ENCODE data around the gene APC. TPM values are rescaled to one million over a fixed set of nuclear protein-coding genes. Genes with fewer than 3 reads are reported as not detected.

The APC gene
- 10 to 100 TPM; 22.9 to 26.2 TPM for total RNA-seq

- DNase-seq (peak; percentile 92), ATAC-seq (peak; percentile 99)
- H3K27me3 Mint-ChIP-seq, result no peaks in the 10 kb centered on the region
- H3K27ac Mint-ChIP-seq, result peak within 1 kb of the TSS; percentile 79
- no peaks in the 10 kb centered on the region for H3K9me3 Mint-ChIP-seq (ENCODE audit: low read depth)
- CTCF ChIA-PET, result interaction anchor here (0.9 to 2.1 kb wide), 3 partner anchors 13 to 29 kb away, joined by 3 to 11 read pairs (median 5); no protein-coding TSS in a partner anchor
- no peaks in the 10 kb centered on the region for H3K36me3 Mint-ChIP-seq
- H3K4me3 Mint-ChIP-seq, result peak within 1 kb of the TSS; percentile 90
- peaks cover 17% of the 10 kb centered on the region for H3K4me1 Mint-ChIP-seq
These were observed at the start of gene APC for GRCh38 chr5:112737463-112738190. Gene APC (plus strand): TSS chr5:112737885. CDS start chr5:112754891, 17,006 bp downstream.

DNA sequence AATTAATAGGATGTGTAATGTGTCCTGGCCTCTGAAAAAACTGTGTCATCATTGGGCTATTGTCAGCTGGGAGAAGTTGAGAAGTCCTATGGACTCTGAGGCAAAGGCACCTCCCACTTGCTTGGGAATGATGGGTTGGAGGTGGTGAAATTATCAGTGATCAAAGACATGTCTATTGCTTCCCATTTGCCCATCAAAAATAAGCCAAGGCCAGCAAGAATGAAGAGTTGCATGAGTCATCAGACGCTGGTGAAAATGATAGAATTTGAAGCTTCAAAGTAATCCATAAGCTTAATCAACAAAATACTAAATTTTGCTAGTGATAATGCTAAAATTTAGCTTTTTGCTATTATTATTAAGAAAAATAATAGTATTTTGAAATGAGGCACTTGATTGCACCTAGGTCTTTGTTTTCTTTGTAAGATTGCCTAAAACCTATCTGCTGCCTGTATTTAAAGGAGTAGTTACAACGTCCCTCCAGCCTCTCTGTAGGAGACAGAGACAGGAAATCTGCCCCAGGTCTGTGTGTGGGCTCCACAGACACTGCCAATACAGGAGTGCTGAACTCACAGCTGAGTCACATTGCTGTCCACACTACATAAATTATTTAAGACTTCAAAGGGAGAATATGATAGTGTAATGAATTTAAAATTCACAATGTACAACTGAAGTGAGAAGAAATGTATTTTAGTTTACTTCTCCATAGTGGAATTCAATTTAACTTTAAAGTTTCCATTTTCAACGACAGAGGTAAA lies 48.4 kb upstream of the APC start:
- Mint-ChIP-seq H3K9me3 (ENCODE audit: low read depth) (no peaks in the 10 kb centered on the region), H3K27ac (no peak overlapping the region)
- CTCF ChIA-PET, result interaction anchor here (1.2 to 2.6 kb wide), 2 partner anchors 9 to 68 kb away, joined by 3 to 16 read pairs; no protein-coding TSS in a partner anchor

GRCh38 chr5:112690605-112691338 lies 46.9 kb upstream of the APC start:
- H3K9me3 Mint-ChIP-seq (ENCODE audit: low read depth), result no peaks in the 10 kb centered on the region
- H3K4me3 Mint-ChIP-seq, result no peak overlapping the region
- peaks cover 5% of the 10 kb centered on the region for H3K4me1 Mint-ChIP-seq
- CTCF ChIA-PET, result interaction anchor here (1.0 to 2.6 kb wide), 8 partner anchors 10 to 305 kb away, joined by 3 to 27 read pairs (median 6); no protein-coding TSS in a partner anchor
- no peak overlapping the region for H3K27ac Mint-ChIP-seq
- DNase-seq (no peak), ATAC-seq (no peak)
- no peaks in the 10 kb centered on the region for H3K36me3 Mint-ChIP-seq
- H3K27me3 Mint-ChIP-seq, result peaks cover 27% of the 10 kb centered on the region

More for the DNA sequence above, 48.4 kb upstream of the APC start:
- peaks cover 25% of the 10 kb centered on the region for H3K27me3 Mint-ChIP-seq
- H3K36me3 Mint-ChIP-seq, result no peaks in the 10 kb centered on the region
- DNase-seq (no peak), ATAC-seq (no peak)
- no peaks in the 10 kb centered on the region for H3K4me1 Mint-ChIP-seq
- H3K4me3 Mint-ChIP-seq, result no peak overlapping the region

- Mint-ChIP-seq H3K27me3 (peaks cover 31% of the 10 kb centered on the region), H3K9me3 (ENCODE audit: low read depth) (no peaks in the 10 kb centered on the region), H3K36me3 (no peaks in the 10 kb centered on the region), H3K27ac (no peak overlapping the region), H3K4me1 (peaks cover 5% of the 10 kb centered on the region), H3K4me3 (no peak overlapping the region)
- CTCF ChIA-PET, result interaction anchor here (1.0 to 2.2 kb wide), 10 partner anchors 10 to 643 kb away, joined by 3 to 27 read pairs (median 4); no protein-coding TSS in a partner anchor
- ATAC-seq (peak; percentile 41), DNase-seq (no peak)
These were observed 46.4 kb upstream of the APC start for GRCh38 chr5:112691339-112691680.

GRCh38 chr5:112691758-112692157 lies 45.9 kb upstream of the APC start:
- no peaks in the 10 kb centered on the region for H3K9me3 Mint-ChIP-seq (ENCODE audit: low read depth)
- no peak overlapping the region for H3K4me3 Mint-ChIP-seq
- ATAC-seq, result peak; percentile 66
- no peak overlapping the region for H3K27ac Mint-ChIP-seq
- CTCF ChIA-PET, result interaction anchor here (0.6 to 2.2 kb wide), 12 partner anchors 11 to 642 kb away, joined by 3 to 27 read pairs (median 3); partner anchors contain the start of gene REEP5
- no peaks in the 10 kb centered on the region for H3K36me3 Mint-ChIP-seq
- peaks cover 31% of the 10 kb centered on the region for H3K27me3 Mint-ChIP-seq
- DNase-seq, result peak; percentile 58
- H3K4me1 Mint-ChIP-seq, result peaks cover 5% of the 10 kb centered on the region

- ATAC-seq, result no peak
- H3K27me3 Mint-ChIP-seq, result peaks cover 34% of the 10 kb centered on the region
These were observed 45.2 kb upstream of the APC start for GRCh38 chr5:112692472-112692871.

DNA sequence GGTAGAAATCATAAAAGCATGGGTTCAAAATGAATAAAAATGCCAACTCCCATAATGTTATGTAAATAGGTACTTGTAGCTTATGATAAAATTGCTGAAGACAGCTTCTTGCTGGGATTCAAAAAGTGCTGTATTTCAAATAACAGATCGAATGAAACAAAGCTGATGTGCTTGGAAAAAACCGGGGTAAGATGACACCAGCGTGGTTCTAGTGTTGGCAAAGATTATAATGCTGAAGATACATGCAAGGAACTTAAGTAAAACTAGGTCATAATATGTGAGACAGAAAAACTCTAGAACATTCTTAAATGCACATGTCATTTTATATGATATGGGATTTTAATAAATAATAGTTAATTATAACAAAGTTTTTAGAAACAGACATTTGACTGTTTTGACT lies 44.4 kb upstream of the APC start:
- ATAC-seq (no peak), DNase-seq (no peak)
- CTCF ChIA-PET, result interaction anchor here (1.4 to 2.2 kb wide), 3 partner anchors 15 to 229 kb away, joined by 3 to 27 read pairs (median 5); partner anchors contain the start of gene REEP5
- no peaks in the 10 kb centered on the region for H3K36me3 Mint-ChIP-seq
- peaks cover 5% of the 10 kb centered on the region for H3K4me1 Mint-ChIP-seq
- H3K9me3 Mint-ChIP-seq (ENCODE audit: low read depth), result no peaks in the 10 kb centered on the region
- H3K27me3 Mint-ChIP-seq, result peaks cover 34% of the 10 kb centered on the region
- H3K27ac Mint-ChIP-seq, result no peak overlapping the region
- no peak overlapping the region for H3K4me3 Mint-ChIP-seq

More at GRCh38 chr5:112692472-112692871, 45.2 kb upstream of the APC start:
- no peak for DNase-seq
- H3K27ac Mint-ChIP-seq, result no peak overlapping the region
- H3K9me3 Mint-ChIP-seq (ENCODE audit: low read depth), result no peaks in the 10 kb centered on the region
- no peaks in the 10 kb centered on the region for H3K36me3 Mint-ChIP-seq
- CTCF ChIA-PET, result interaction anchor here (0.6 to 2.2 kb wide), 9 partner anchors 16 to 642 kb away, joined by 3 to 27 read pairs (median 3); partner anchors contain the start of gene REEP5
- H3K4me3 Mint-ChIP-seq, result no peak overlapping the region
- H3K4me1 Mint-ChIP-seq, result peaks cover 5% of the 10 kb centered on the region

- no peak for ATAC-seq
- peaks cover 38% of the 10 kb centered on the region for H3K27me3 Mint-ChIP-seq
- CTCF ChIA-PET, result interaction anchor here (0.9 to 1.3 kb wide), 3 partner anchors 15 to 63 kb away, joined by 3 read pairs; no protein-coding TSS in a partner anchor
These were observed 42.6 kb upstream of the APC start for GRCh38 chr5:112694853-112695709.

DNA sequence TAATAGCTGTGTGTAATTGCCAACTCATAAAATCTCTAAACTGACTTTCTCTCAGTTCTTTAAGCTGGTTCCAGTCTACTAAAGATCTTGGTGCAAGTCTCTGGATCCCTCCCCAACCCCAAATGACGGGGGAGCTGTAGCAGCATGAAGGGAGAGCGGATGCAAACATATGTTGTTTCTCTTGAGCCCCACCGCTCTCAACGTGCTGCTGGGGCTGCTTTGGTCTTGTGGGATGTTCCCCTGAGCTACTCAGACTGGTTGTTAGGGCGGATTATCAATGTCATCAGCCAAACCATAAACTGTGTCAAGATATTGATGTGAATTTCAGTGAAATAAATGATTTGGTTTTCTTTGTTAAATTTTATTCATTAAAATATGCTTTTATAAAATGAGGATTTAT lies 40.9 kb upstream of the APC start:
- CTCF ChIA-PET, result interaction anchor here (1.3 to 1.9 kb wide), 2 partner anchors 12 to 60 kb away, joined by 5 to 7 read pairs; no protein-coding TSS in a partner anchor
- Mint-ChIP-seq H3K27me3 (peaks cover 34% of the 10 kb centered on the region), H3K4me3 (no peak overlapping the region), H3K9me3 (ENCODE audit: low read depth) (no peaks in the 10 kb centered on the region), H3K4me1 (peaks cover 5% of the 10 kb centered on the region), H3K36me3 (no peaks in the 10 kb centered on the region), H3K27ac (no peak overlapping the region)
- ATAC-seq (no peak), DNase-seq (no peak)

More at GRCh38 chr5:112694853-112695709, 42.6 kb upstream of the APC start:
- H3K27ac Mint-ChIP-seq, result no peak overlapping the region
- DNase-seq, result no peak
- no peaks in the 10 kb centered on the region for H3K9me3 Mint-ChIP-seq (ENCODE audit: low read depth)
- peaks cover 5% of the 10 kb centered on the region for H3K4me1 Mint-ChIP-seq
- no peaks in the 10 kb centered on the region for H3K36me3 Mint-ChIP-seq
- H3K4me3 Mint-ChIP-seq, result no peak overlapping the region

- H3K4me1 Mint-ChIP-seq, result peaks cover 5% of the 10 kb centered on the region
- DNase-seq (no peak), ATAC-seq (no peak)
- H3K27ac Mint-ChIP-seq, result no peak overlapping the region
- H3K36me3 Mint-ChIP-seq, result no peaks in the 10 kb centered on the region
- H3K4me3 Mint-ChIP-seq, result no peak overlapping the region
- CTCF ChIA-PET, result interaction anchor here (0.6 to 1.9 kb wide), 4 partner anchors 11 to 777 kb away, joined by 3 to 7 read pairs (median 4); no protein-coding TSS in a partner anchor
- no peaks in the 10 kb centered on the region for H3K9me3 Mint-ChIP-seq (ENCODE audit: low read depth)
- H3K27me3 Mint-ChIP-seq, result peaks cover 34% of the 10 kb centered on the region
These were observed 40.4 kb upstream of the APC start for GRCh38 chr5:112697322-112697721.

DNA sequence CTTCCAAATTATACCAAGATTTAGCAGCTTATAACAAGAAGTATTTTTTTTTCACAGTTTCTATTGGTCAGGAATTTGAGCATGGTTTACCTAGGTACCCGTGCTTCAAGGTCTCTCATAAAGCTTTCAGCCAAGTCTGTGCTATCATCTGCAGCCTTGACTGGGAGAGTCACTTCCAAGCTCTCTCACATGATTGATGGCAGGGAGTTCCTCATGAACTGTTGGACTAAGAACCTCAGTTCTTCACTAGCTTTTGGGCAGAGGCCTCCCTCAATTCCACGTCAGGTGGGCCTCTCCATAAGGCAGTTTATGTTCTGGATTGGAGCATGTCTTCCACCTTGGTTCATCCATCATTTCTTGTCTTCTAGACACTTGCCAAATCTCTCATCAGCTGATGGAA lies 39.9 kb upstream of the APC start:
- ATAC-seq, result no peak

More for the DNA sequence above, 39.9 kb upstream of the APC start:
- Mint-ChIP-seq H3K4me3 (no peak overlapping the region), H3K27me3 (peaks cover 34% of the 10 kb centered on the region), H3K36me3 (no peaks in the 10 kb centered on the region), H3K4me1 (peaks cover 5% of the 10 kb centered on the region), H3K27ac (no peak overlapping the region), H3K9me3 (ENCODE audit: low read depth) (no peaks in the 10 kb centered on the region)
- no peak for DNase-seq
- CTCF ChIA-PET, result interaction anchor here (0.6 to 1.9 kb wide), 4 partner anchors 11 to 777 kb away, joined by 3 to 7 read pairs (median 4); no protein-coding TSS in a partner anchor

All from activated CD8-positive, alpha-beta memory T cell treated with anti-CD3 and anti-CD28 coated beads, Interleukin-2, amount 10 ng/mL, durations not matched to agents 7 days and 5 days (primary cell).